ENCODE measurements around the gene PCDH9.

DNA sequence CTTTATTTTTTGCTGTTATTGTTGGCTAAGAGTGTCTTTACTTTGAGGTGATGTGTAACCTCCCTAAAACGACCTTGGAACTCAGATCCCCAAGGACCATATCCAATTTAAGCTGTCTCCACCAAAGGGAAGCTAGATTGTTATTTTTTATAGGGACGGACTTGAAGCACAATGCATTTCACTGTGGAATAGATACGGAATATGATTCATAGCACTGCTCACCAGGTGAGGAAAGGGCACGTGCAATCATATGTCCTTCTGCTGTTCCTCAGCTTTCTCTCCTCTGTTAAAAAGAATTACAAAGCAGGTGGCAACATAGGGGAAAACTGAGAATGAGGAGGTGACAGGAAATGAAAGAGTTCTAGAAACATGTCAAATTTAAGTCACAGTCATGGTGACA, 679.0 kb downstream of the PCDH9 start:
- TF ChIP-seq, protein P1, sequence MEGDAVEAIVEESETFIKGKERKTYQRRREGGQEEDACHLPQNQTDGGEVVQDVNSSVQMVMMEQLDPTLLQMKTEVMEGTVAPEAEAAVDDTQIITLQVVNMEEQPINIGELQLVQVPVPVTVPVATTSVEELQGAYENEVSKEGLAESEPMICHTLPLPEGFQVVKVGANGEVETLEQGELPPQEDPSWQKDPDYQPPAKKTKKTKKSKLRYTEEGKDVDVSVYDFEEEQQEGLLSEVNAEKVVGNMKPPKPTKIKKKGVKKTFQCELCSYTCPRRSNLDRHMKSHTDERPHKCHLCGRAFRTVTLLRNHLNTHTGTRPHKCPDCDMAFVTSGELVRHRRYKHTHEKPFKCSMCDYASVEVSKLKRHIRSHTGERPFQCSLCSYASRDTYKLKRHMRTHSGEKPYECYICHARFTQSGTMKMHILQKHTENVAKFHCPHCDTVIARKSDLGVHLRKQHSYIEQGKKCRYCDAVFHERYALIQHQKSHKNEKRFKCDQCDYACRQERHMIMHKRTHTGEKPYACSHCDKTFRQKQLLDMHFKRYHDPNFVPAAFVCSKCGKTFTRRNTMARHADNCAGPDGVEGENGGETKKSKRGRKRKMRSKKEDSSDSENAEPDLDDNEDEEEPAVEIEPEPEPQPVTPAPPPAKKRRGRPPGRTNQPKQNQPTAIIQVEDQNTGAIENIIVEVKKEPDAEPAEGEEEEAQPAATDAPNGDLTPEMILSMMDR (IDR thresholded peaks at IDR 0.05) = no peak
- TF ChIP-seq POLR2AphosphoS5 (IDR thresholded peaks at IDR 0.05; ENCODE audit: low read depth, low read length) = no peak
- TF ChIP-seq, protein P2, sequence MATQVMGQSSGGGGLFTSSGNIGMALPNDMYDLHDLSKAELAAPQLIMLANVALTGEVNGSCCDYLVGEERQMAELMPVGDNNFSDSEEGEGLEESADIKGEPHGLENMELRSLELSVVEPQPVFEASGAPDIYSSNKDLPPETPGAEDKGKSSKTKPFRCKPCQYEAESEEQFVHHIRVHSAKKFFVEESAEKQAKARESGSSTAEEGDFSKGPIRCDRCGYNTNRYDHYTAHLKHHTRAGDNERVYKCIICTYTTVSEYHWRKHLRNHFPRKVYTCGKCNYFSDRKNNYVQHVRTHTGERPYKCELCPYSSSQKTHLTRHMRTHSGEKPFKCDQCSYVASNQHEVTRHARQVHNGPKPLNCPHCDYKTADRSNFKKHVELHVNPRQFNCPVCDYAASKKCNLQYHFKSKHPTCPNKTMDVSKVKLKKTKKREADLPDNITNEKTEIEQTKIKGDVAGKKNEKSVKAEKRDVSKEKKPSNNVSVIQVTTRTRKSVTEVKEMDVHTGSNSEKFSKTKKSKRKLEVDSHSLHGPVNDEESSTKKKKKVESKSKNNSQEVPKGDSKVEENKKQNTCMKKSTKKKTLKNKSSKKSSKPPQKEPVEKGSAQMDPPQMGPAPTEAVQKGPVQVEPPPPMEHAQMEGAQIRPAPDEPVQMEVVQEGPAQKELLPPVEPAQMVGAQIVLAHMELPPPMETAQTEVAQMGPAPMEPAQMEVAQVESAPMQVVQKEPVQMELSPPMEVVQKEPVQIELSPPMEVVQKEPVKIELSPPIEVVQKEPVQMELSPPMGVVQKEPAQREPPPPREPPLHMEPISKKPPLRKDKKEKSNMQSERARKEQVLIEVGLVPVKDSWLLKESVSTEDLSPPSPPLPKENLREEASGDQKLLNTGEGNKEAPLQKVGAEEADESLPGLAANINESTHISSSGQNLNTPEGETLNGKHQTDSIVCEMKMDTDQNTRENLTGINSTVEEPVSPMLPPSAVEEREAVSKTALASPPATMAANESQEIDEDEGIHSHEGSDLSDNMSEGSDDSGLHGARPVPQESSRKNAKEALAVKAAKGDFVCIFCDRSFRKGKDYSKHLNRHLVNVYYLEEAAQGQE (IDR thresholded peaks at IDR 0.05; ENCODE audit: insufficient read depth in 1 of 2, low read depth in 2 of 2, low read length in 1 of 2) = no peak
- TF ChIP-seq SIN3A (IDR thresholded peaks at IDR 0.05; ENCODE audit: borderline replicate concordance, insufficient read depth, low read depth, low read length) = no peak
